Measurements from ENCODE around the gene ICAM2.

Gene ICAM2

GRCh38 chr17:64020056-64020766, at the start of gene ICAM2:
Gene ICAM2, minus strand, starts transcription at chr17:64020633. Its CDS starts 13,942 bp downstream, at chr17:64006691.
- TF ChIP-seq JUND (IDR thresholded peaks at IDR 0.05; ENCODE audit: low read depth) = no peak
- in situ Hi-C loops (cut with HindIII; ENCODE audit: low pct_unique_long_range_greater_than_20kb, low sequenced_read_pairs) = no loop called here
- no peak for DNase-seq (ENCODE audit: low read depth in 1 of 2, low spot score in 1 of 2)

GRCh38 chr17:64070213-64070612, 49.8 kb upstream of the ICAM2 start:
- no peak for DNase-seq (ENCODE audit: low read depth in 1 of 2, low spot score in 1 of 2)
- TF ChIP-seq JUND (IDR thresholded peaks at IDR 0.05; ENCODE audit: low read depth) = no peak
- in situ Hi-C loops (cut with HindIII; ENCODE audit: low pct_unique_long_range_greater_than_20kb, low sequenced_read_pairs) = no loop called here

GRCh38 chr17:64069143-64069542, 48.7 kb upstream of the ICAM2 start:
- no peak for TF ChIP-seq JUND (IDR thresholded peaks at IDR 0.05; ENCODE audit: low read depth)
- no peak for DNase-seq (ENCODE audit: low read depth in 1 of 2, low spot score in 1 of 2)
- in situ Hi-C loops (cut with HindIII; ENCODE audit: low pct_unique_long_range_greater_than_20kb, low sequenced_read_pairs) = no loop called here

GRCh38 chr17:64067657-64068056, 47.2 kb upstream of the ICAM2 start:
- in situ Hi-C loops (cut with HindIII; ENCODE audit: low pct_unique_long_range_greater_than_20kb, low sequenced_read_pairs) = no loop called here
- no peak for TF ChIP-seq JUND (IDR thresholded peaks at IDR 0.05; ENCODE audit: low read depth)
- DNase-seq (ENCODE audit: low read depth in 1 of 2, low spot score in 1 of 2) = no peak

- no peak for DNase-seq (ENCODE audit: low read depth in 1 of 2, low spot score in 1 of 2)
- TF ChIP-seq JUND (IDR thresholded peaks at IDR 0.05; ENCODE audit: low read depth) = no peak
- in situ Hi-C loops (cut with HindIII; ENCODE audit: low pct_unique_long_range_greater_than_20kb, low sequenced_read_pairs) = no loop called here
Measured at GRCh38 chr17:64066716-64067115, 46.3 kb upstream of the ICAM2 start.

- TF ChIP-seq JUND (IDR thresholded peaks at IDR 0.05; ENCODE audit: low read depth) = no peak
- DNase-seq (ENCODE audit: low read depth in 1 of 2, low spot score in 1 of 2) = no peak
- in situ Hi-C loops (cut with HindIII; ENCODE audit: low pct_unique_long_range_greater_than_20kb, low sequenced_read_pairs) = no loop called here
Measured at GRCh38 chr17:64065161-64065560, 44.7 kb upstream of the ICAM2 start.

GRCh38 chr17:64064331-64064730, 43.9 kb upstream of the ICAM2 start:
- TF ChIP-seq JUND (IDR thresholded peaks at IDR 0.05; ENCODE audit: low read depth) = no peak
- DNase-seq (ENCODE audit: low read depth in 1 of 2, low spot score in 1 of 2) = no peak
- in situ Hi-C loops (cut with HindIII; ENCODE audit: low pct_unique_long_range_greater_than_20kb, low sequenced_read_pairs) = no loop called here

GRCh38 chr17:64063766-64064224, 43.4 kb upstream of the ICAM2 start:
- in situ Hi-C loops (cut with HindIII; ENCODE audit: low pct_unique_long_range_greater_than_20kb, low sequenced_read_pairs) = no loop called here
- TF ChIP-seq JUND (IDR thresholded peaks at IDR 0.05; ENCODE audit: low read depth) = no peak
- DNase-seq (ENCODE audit: low read depth in 1 of 2, low spot score in 1 of 2) = peak; percentile 28 to 42

- in situ Hi-C loops (cut with HindIII; ENCODE audit: low pct_unique_long_range_greater_than_20kb, low sequenced_read_pairs) = no loop called here
- DNase-seq (ENCODE audit: low read depth in 1 of 2, low spot score in 1 of 2) = no peak
- no peak for TF ChIP-seq JUND (IDR thresholded peaks at IDR 0.05; ENCODE audit: low read depth)
Measured at GRCh38 chr17:64063088-64063487, 42.7 kb upstream of the ICAM2 start.

GRCh38 chr17:64061178-64061898, 40.9 kb upstream of the ICAM2 start:
- DNase-seq (ENCODE audit: low read depth in 1 of 2, low spot score in 1 of 2) = no peak
- no peak for TF ChIP-seq JUND (IDR thresholded peaks at IDR 0.05; ENCODE audit: low read depth)
- in situ Hi-C loops (cut with HindIII; ENCODE audit: low pct_unique_long_range_greater_than_20kb, low sequenced_read_pairs) = no loop called here

GRCh38 chr17:64060331-64060730, 39.9 kb upstream of the ICAM2 start:
- in situ Hi-C loops (cut with HindIII; ENCODE audit: low pct_unique_long_range_greater_than_20kb, low sequenced_read_pairs) = no loop called here
- DNase-seq (ENCODE audit: low read depth in 1 of 2, low spot score in 1 of 2) = no peak
- TF ChIP-seq JUND (IDR thresholded peaks at IDR 0.05; ENCODE audit: low read depth) = no peak

GRCh38 chr17:64059756-64060155, 39.3 kb upstream of the ICAM2 start:
- no peak for DNase-seq (ENCODE audit: low read depth in 1 of 2, low spot score in 1 of 2)
- in situ Hi-C loops (cut with HindIII; ENCODE audit: low pct_unique_long_range_greater_than_20kb, low sequenced_read_pairs) = no loop called here
- TF ChIP-seq JUND (IDR thresholded peaks at IDR 0.05; ENCODE audit: low read depth) = no peak

GRCh38 chr17:64058621-64059020, 38.2 kb upstream of the ICAM2 start:
- in situ Hi-C loops (cut with HindIII; ENCODE audit: low pct_unique_long_range_greater_than_20kb, low sequenced_read_pairs) = no loop called here
- no peak for DNase-seq (ENCODE audit: low read depth in 1 of 2, low spot score in 1 of 2)
- TF ChIP-seq JUND (IDR thresholded peaks at IDR 0.05; ENCODE audit: low read depth) = no peak
